NCI-H146 treated with DMSO at 0.1 percent for 48 hours (cell line): ENCODE data around the gene WDFY4.
A peak's percentile ranks its signal among the peaks of the same experiment; 100 is the strongest.

Source experiments
- DNase-seq: peaks from one replicate; lab custom pipeline; 2025; ENCODE audit not compliant: unreplicated experiment; lab: John Stamatoyannopoulos, UW

Gene WDFY4

GRCh38 chr10:48656241-48656913, 28.3 kb upstream of the WDFY4 start:
- DNase-seq, result peak; percentile 68

DNA sequence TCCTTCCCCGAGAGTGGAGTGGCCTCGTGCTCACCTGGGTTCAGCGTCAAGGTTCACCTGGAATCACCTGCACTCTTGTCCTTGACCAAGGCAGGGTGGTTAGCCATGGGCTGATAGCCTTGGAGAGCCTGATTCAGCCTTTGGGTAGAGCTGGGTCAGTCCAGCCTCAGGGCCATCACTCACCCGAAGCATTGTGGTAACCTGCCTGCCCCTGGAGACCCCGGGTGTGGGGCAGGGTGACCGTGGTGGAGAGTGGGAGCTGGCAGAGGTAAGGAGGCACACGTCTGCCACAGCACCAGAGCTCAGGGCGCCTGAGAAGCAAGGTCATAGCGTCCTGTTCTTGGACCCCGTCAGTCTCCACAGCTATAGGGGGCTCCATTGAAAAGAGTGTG, 27.8 kb upstream of the WDFY4 start:
- no peak for DNase-seq

DNA sequence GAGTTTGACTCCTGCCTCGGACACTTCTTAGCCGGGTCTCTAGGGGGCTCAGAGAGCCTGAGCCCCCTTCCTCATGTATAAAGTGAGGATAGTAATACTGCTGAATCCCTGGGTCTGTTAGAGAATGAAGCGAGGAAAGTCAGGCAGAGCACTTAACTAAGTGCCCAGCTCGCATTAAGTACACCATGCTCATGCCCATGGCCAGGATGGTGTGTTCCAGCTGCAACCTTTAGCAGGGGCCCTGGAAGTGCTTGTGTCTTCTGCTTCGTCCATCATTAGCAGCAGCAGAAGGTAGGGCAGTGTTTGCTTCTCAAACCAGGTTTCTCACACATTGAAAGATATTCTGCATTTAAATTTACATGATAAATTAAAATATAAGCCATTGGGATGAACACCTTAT, 27.3 kb upstream of the WDFY4 start:
- no peak for DNase-seq

DNA sequence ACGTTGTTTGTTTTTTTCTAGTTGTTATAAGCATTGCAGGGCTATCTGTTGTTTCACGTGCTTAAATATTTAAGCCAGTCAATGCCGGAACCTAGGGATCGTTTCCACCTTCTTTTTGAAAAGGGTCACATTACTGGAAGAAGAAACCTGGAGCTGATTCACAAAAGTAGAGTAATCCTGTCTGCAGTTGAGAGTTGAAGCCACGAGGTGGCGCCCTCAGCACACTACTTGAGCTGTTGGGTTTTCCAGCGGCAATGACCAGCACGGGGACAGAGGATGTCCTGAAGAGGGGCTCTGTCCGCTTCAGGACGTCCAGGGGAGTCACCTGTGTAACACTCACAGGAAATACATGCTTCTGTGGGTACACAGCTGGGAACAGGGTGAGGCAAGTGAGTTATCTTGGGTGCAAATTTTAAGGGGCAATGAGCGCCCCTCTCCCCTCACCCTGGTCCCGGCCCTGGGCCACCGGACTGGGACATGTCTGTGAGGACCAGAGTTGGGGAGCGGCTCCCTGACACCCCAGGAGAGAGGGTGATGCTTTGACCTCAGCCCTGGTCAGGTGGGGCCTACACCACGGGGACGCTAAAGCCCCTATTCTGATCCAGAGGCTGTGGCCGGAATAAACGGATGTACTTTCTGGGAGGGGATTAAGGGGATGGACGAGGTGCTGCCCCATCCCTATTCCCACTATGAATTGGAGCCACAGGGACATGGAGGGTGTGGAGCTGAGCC, 26.3 kb upstream of the WDFY4 start:
- DNase-seq, result peak; percentile 49

DNA sequence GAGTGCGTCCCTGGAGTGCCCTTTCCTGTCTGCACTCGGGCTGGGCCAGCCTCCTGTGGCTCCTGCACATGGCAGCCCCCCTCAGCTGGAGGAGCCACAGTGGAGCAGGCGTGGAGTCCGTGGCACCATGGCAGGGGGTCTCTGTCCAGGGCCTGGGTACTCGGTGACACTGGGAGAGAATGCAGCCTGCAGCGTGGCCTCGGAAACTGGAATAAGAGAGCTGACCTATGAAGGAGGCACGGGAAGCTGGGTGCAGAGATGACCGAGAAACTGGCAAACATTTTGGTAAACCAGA, 25.8 kb upstream of the WDFY4 start:
- DNase-seq, result no peak

- DNase-seq, result no peak
These were observed 24.9 kb upstream of the WDFY4 start for GRCh38 chr10:48659790-48660189.

GRCh38 chr10:48661441-48661840, 23.2 kb upstream of the WDFY4 start:
- DNase-seq, result no peak

DNA sequence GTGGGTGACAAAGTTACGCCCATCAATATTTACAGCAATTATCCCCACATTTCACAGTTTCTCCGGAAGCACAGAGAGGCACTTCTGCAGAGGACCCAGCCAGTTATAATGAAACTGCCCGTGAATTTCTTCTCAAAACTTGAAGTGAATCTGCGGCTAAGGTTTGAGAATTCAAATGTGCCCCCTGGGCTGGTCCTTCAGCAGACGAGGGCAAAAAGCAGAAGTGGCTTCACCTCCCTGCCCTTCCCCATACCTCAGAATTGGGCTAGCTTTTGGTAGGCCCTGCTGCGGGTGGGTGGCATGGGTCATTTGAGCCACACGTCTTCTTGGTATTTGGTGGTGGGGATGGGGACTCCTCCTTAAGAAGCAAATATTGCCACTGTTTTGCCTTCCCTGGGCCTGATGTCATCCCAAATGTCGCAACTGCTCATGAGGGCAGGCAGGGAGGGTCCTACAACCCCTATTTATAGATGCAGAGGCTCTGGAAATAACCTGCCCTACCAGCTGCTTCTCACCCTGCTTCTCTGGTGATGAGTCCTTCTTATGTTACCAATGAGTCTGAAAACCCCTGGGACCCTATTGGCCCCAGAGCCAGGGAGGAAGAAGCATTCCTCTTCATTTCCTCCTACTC, 16.6 kb upstream of the WDFY4 start:
- DNase-seq, result no peak

DNA sequence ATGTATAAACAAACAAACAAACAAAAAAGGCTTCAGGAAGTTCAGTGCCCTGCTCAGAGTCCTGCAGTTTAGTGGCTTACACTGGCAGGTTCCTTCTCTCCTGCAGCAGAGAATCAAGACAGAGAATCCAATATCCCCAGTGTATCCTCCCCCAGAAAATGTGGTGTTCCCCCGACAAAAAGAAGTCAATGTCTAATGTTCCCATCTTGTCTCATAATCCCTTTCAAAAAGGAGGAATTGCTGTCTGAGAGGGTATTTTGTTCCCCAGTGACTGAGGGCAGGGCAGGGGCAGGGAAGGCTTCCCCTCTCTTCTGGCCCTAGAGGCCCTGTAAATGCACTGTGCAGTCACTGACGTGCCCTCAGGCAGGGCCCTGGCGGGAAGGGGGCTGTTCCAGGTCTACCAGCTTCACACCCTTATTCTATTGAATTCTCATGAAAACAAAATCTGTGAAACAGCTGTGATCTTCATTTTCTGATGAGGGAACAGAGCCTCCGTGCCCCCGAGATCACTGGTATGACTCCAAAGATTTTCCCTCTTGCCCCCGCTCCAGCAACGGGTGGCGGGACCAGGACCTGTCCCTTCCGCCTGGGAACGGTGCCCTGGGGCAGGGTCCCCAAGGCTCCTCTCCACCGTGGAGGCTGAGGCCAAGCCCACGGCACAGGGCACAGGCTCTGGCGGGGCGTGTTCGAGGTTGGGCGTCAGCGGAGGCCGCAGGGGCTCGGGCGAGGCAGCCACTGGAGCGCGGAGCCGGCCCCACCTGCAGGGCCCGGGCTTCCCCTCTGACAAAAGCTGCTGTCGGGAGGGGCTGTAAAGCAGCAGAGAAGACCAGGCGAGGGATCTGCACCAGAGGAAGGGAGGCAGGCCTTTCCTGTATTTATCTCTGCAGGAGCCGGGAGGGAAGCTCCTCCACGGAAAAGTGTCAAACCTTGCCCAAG, 13.4 kb upstream of the WDFY4 start:
- peak; percentile 29 for DNase-seq

- no peak for DNase-seq
These were observed 12.6 kb upstream of the WDFY4 start for GRCh38 chr10:48671914-48672595.

GRCh38 chr10:48672596-48673265, 11.9 kb upstream of the WDFY4 start:
- DNase-seq, result no peak

GRCh38 chr10:48677625-48678024, 7.0 kb upstream of the WDFY4 start:
- DNase-seq, result no peak

- DNase-seq, result no peak
These were observed 6.6 kb upstream of the WDFY4 start for GRCh38 chr10:48678041-48678440.

GRCh38 chr10:48681740-48682139, 2.9 kb upstream of the WDFY4 start:
- DNase-seq, result no peak

DNA sequence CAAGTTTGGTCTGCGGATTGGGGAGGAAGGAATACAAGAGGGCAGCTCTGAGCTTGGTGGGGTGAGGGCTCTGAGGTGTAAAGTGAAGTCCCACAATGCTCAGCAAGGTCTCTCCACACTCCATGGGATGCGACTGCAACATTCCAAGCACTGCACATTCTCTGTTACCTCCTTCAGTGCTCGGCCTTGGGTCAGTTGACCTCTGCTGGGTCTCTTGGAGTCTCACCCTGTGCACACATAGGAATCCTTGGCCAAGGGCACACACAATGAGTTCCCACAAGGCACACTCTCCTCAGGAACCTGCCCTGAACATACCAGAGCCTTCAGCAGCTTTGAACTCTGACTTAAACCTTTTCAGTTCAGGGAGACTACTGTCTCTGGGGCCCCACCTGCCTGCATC, 2.4 kb upstream of the WDFY4 start:
- DNase-seq, result no peak

DNA sequence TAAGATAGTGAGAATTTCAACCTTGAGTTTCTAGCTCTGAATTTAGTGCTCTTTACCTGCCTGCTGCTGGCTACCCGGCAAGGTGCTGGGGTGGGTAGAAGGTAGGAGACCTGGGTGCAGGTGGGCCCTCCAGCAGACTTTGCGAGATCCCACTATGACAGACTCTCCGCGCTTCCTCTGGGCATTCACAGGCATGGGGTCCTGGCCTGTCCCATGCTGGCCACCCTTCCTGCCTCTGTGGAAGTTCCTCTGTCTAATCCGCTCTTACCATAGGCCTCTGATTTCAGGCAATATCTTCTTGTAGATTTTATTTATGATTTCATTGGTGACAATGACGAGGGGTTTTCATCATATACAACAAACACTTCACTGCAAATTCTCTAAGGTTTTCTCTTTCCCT, 1.2 kb upstream of the WDFY4 start:
- no peak for DNase-seq

DNA sequence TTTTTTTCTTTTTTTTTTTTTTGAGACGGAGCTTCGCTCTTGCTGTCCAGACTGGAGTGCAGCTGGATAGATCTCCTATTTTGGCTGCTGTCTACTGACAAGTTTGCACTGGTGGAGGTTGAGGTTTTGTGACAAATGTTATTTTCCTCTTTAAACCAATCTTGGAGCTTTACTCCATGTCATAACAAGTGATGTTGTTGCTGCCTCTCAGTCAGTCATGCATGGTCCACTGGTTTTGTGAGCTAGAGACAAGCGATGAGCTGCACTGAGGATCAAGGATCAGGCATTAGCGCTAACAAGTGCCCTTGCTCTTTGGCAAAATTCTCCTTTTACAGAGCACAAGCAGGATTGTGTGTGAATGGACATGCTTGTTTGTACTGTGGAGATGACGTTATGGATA, 805 bp upstream of the WDFY4 start:
- DNase-seq, result no peak

- no peak for DNase-seq
These were observed 246 bp upstream of the WDFY4 start for GRCh38 chr10:48684463-48684791.

DNA sequence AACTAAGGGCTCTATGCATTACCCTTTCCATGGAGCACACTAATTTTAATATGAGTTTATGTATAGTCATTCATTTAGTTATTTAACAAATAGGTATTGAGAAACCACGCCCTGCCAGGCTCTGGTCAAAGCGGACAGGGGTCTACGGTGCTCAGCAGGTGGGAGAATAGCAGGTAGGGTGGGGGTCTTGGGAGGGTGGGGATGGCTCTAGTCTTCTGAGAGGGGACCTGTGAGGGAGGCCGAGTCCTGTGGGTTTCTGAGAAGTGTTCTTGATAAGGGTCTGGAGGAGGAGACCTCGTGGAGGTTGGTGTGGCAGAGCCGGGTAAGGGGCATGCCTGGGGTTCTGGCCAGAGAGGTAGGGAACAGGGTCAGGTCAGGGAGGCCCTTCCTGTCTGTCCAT, 1.1 kb downstream of the WDFY4 start:
- DNase-seq, result no peak

- DNase-seq, result no peak
These were observed 6.4 kb downstream of the WDFY4 start for GRCh38 chr10:48690791-48691660.
